ENCODE results near the gene FCN3.

FCN3 gene

GRCh38 chr1:27358038-27358927 lies 16.3 kb downstream of the FCN3 start:
- no peak for DNase-seq (ENCODE audit: low spot score)

- peak; percentile 88 for DNase-seq (ENCODE audit: low spot score)
These were observed 17.2 kb downstream of the FCN3 start for GRCh38 chr1:27357281-27358037.

GRCh38 chr1:27356619-27357280 lies 17.9 kb downstream of the FCN3 start:
- no peak for DNase-seq (ENCODE audit: low spot score)

- DNase-seq (ENCODE audit: low spot score): no peak
These were observed 18.4 kb downstream of the FCN3 start for GRCh38 chr1:27356277-27356618.

- DNase-seq (ENCODE audit: low spot score): no peak
These were observed 18.9 kb downstream of the FCN3 start for GRCh38 chr1:27355683-27356082.

GRCh38 chr1:27353629-27354028 lies 21.0 kb downstream of the FCN3 start:
- no peak for DNase-seq (ENCODE audit: low spot score)

- DNase-seq (ENCODE audit: low spot score): no peak
These were observed 21.5 kb downstream of the FCN3 start for GRCh38 chr1:27353166-27353565.

- DNase-seq (ENCODE audit: low spot score): no peak
These were observed 23.0 kb downstream of the FCN3 start for GRCh38 chr1:27351541-27352107.

- no peak for DNase-seq (ENCODE audit: low spot score)
These were observed 23.7 kb downstream of the FCN3 start for GRCh38 chr1:27350663-27351540.

- DNase-seq (ENCODE audit: low spot score): no peak
These were observed 24.6 kb downstream of the FCN3 start for GRCh38 chr1:27349784-27350662.

- no peak for DNase-seq (ENCODE audit: low spot score)
These were observed 25.5 kb downstream of the FCN3 start for GRCh38 chr1:27348861-27349783.

GRCh38 chr1:27346991-27347624 lies 27.5 kb downstream of the FCN3 start:
- DNase-seq (ENCODE audit: low spot score): no peak

- DNase-seq (ENCODE audit: low spot score): no peak
These were observed 28.3 kb downstream of the FCN3 start for GRCh38 chr1:27346357-27346756.

GRCh38 chr1:27345272-27345671 lies 29.4 kb downstream of the FCN3 start:
- DNase-seq (ENCODE audit: low spot score): no peak

GRCh38 chr1:27343639-27344025 lies 31.0 kb downstream of the FCN3 start:
- DNase-seq (ENCODE audit: low spot score): no peak

GRCh38 chr1:27342778-27343638 lies 31.6 kb downstream of the FCN3 start:
- no peak for DNase-seq (ENCODE audit: low spot score)

GRCh38 chr1:27342391-27342777 lies 32.2 kb downstream of the FCN3 start:
- DNase-seq (ENCODE audit: low spot score): no peak
